SIG-M5 treated with dmso at 0.1 percent for 504 hours (cell line): Measurements from ENCODE around the gene PTPRC.

Source experiments
- DNase-seq: peaks from one replicate; lab custom pipeline; 2025; ENCODE audit not compliant: unreplicated experiment; lab: John Stamatoyannopoulos, UW

Gene PTPRC

DNA sequence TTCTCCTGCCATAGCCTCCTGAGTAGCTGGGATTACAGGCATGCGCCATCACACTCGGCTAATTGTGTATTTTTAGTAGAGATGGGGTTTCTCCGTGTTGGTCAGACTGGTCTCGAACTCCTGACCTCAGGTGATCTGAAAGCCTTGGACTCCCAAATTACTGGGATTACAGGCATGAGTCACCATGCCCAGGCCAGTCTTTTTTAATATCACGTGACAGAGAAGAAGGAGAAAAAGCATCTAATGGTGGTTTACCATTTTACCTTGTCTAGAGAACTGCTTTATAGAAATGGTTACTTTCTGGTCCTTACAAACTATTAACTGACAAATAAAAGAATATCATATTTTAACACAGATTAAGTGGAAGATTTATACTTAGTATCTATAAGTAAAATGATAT, 168.0 kb downstream of the PTPRC start:
- no peak for DNase-seq
